Upper lobe of left lung (tissue), 6 donors: ENCODE measurements around the gene PHLDA3. TPM values are rescaled to one million over a fixed set of nuclear protein-coding genes. Genes with fewer than 3 reads are reported as not detected.

Experiments used
- ATAC-seq, 2 donors: fragments of 200-7000 bp; cut with Tn5 transposase; one replicate each; pipeline ENCODE4 v1.9.1; 2022; ENCODE audit warnings: mild to moderate bottlenecking in 2 of 2, moderate library complexity in 2 of 2; ENCODE audit not compliant: low FRiP score in 2 of 2
- DNase-seq, 2 donors: peaks; one replicate each; pipeline ENCODE4 v3.0.0-alpha.2; 2019 to 2020
- H3K27ac ChIP-seq, 4 donors: fragments of 200-600 bp; sonication (generic); one replicate each; pipeline ENCODE4 v1.5.1; 2016 to 2019
- H3K27me3 ChIP-seq, 4 donors: fragments of 200-600 bp; sonication (generic); one replicate each; pipeline ENCODE4 v1.5.1; 2017 to 2019
- H3K36me3 ChIP-seq, 4 donors: fragments of 200-600 bp; sonication (generic); one replicate each; pipeline ENCODE4 v1.5.1; 2016 to 2019
- H3K4me1 ChIP-seq, 4 donors: fragments of 200-600 bp; sonication (generic); one replicate each; pipeline ENCODE4 v1.5.1; 2018 to 2019
- H3K4me3 ChIP-seq, 4 donors: fragments of 200-600 bp; sonication (generic); one replicate each; pipeline ENCODE4 v1.5.1; 2017 to 2019; ENCODE audit warnings: mild to moderate bottlenecking in 2 of 4, moderate library complexity in 1 of 4
- H3K9me3 ChIP-seq, 4 donors: fragments of 200-600 bp; sonication (generic); one replicate each; pipeline ENCODE4 v1.5.1; 2018 to 2019
- CTCF ChIP-seq, 6 experiments: fragments of 450-650 bp in 4 of 6; fragments of 200-600 bp in 2 of 6; sonication (generic) in 2 of 6; IDR thresholded peaks; one replicate each; pipeline ENCODE4 v1.5.1; 2016 to 2019; ENCODE audit warnings: antibody characterized with exemption in 6 of 6
- EP300 ChIP-seq, 4 donors: sonication (generic); formaldehyde crosslinking; IDR thresholded peaks; one replicate each; pipeline ENCODE4 v1.5.1; 2017; ENCODE audit warnings: antibody characterized with exemption in 4 of 4, control low read depth in 2 of 4
- POLR2A ChIP-seq, 4 donors: fragments of 450-650 bp; IDR thresholded peaks; one replicate each; pipeline ENCODE4 v1.5.1; 2016 to 2017; ENCODE audit warnings: antibody characterized with exemption in 4 of 4, mild to moderate bottlenecking in 2 of 4
- POLR2AphosphoS5 ChIP-seq, 2 donors: sonication (generic); formaldehyde crosslinking; IDR thresholded peaks; one replicate each; pipeline ENCODE4 v1.5.1; 2017; ENCODE audit warnings: antibody characterized with exemption in 2 of 2
- WGBS, 2 donors: methylation state at CpG; one replicate each; pipeline ENCODE4 v1.1.5; 2017 to 2018; 5-methylcytosine and 5-hydroxymethylcytosine counted together
- total RNA-seq, 6 donors: library from RNA; depleted of rRNA in 4 of 6; stranded (reverse); fragments of >200 nt in 4 of 6; gene quantifications; one replicate each; pipeline versions ENCODE4 v1.1.0 to v1.2.1, GENCODE V29; 2016 to 2021
- donor health status: DM: no; HTN: no; CAD: no; lungs with moderate emphysema.
- donor health status: DM: no; HTN: yes; CAD: no; lungs with severe emphysema.

The PHLDA3 gene
- total RNA-seq, 6 donors from 2014 or later: 45.1 to 211 (median 88.1) TPM

DNA sequence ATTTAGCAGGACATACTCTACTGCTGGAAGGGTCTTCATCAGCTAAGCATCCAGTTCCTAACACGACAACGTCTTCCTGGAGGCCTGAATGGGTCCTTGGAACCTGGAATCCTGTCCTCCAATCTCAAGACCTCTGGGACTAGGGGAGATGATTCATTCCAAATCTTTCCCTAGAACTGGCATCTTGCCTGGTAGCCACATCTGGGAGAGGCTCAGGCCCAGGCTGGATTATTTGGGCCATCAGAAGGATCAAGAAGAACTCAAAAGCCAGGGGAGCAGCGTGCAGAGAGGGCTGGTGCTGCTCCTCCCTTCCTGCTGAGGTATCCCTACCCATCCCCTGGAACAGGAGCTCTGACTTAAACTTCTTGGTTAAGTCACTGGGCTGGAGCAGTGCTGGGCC, 2.8 kb upstream of the PHLDA3 start:
- H3K9me3 ChIP-seq: no peaks in the 10 kb centered on the region
- peaks cover 15 to 36% (median 20%) of the 10 kb centered on the region in 4 donors for H3K4me1 ChIP-seq
- TF ChIP-seq POLR2AphosphoS5 (IDR thresholded peaks at IDR 0.05) (no peak), POLR2A (IDR thresholded peaks at IDR 0.05) (no peak), EP300 (IDR thresholded peaks at IDR 0.05) (no peak), CTCF (IDR thresholded peaks at IDR 0.05) (no peak)
- ATAC-seq (peak in 1 of 2 donors; percentile 15), DNase-seq (no peak)
- peaks cover 0 to 7% (median 0%) of the 10 kb centered on the region in 4 donors for H3K27me3 ChIP-seq
- H3K4me3 ChIP-seq: no peak overlapping the region
- no peak overlapping the region for H3K27ac ChIP-seq
- 87 to 88% methylated on average over 3 of the region's 3 CpGs for WGBS, 2 donors
- H3K36me3 ChIP-seq: no peaks in the 10 kb centered on the region

DNA sequence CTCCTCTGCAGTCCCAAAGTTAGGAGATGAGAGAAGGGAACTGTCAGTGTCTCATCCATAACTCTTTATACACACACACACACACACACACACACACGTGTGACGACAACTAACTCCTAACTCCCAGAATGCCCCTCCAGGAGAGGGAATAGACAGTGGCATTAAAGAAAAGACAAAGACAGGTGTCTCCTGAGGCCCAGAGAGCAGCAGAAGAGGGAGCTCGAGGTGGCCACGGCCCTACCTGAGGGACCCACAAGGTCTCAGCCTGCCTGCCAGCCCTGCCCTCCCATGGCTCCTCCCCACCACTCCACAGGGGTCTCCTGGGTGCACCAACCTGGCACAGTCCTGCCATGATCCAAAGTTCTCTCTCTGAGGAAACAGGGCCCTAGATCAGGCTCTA, 1.6 kb upstream of the PHLDA3 start:
- TF ChIP-seq POLR2A (IDR thresholded peaks at IDR 0.05) (no peak), EP300 (IDR thresholded peaks at IDR 0.05) (no peak), POLR2AphosphoS5 (IDR thresholded peaks at IDR 0.05) (no peak), CTCF (IDR thresholded peaks at IDR 0.05) (no peak)
- Histone ChIP-seq H3K4me1 (peaks cover 21 to 42% (median 27%) of the 10 kb centered on the region in 4 donors), H3K36me3 (peaks cover 0 to 6% (median 4%) of the 10 kb centered on the region in 4 donors), H3K27ac (no peak overlapping the region), H3K4me3 (no peak overlapping the region), H3K9me3 (no peaks in the 10 kb centered on the region), H3K27me3 (peaks cover 0 to 7% (median 0%) of the 10 kb centered on the region in 4 donors)
- DNase-seq: no peak
- WGBS, 2 donors: 60 to 90% methylated on average over 4 of the region's 4 CpGs
- no peak for ATAC-seq

DNA sequence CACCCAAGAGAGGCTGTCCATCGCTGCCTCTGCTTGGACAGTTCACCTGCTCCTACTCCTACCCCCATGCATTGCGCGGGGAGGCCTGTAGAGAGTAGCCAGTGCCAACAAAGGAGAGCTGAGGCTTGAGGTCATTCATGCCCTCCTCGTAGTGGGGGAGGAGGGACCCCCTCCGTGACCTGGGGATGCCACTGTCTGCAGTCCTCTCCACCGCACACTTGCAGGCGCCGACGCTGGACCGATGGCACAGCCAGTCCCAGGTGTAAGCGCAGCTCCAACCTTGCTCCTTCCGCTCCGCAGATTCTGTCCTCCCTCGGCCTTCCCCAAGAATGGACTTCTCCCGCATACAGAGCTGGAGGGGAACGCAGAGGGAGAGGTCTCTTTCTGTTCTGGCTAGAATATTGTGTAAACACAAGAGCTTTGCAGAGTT, 672 bp upstream of the PHLDA3 start:
- peak overlapping the region in 3 of 4 donors; percentile 88 to 91 (median 91) for H3K27ac ChIP-seq

GRCh38 chr1:201468501-201468843, 516 bp downstream of the PHLDA3 start:
- Histone ChIP-seq H3K27ac (peak overlapping the region; percentile 84 to 91 (median 90)), H3K4me3 (peak overlapping the region; percentile 63 to 95 (median 82)), H3K9me3 (no peaks in the 10 kb centered on the region), H3K27me3 (peaks cover 0 to 7% (median 0%) of the 10 kb centered on the region in 4 donors), H3K36me3 (peaks cover 0 to 19% (median 13%) of the 10 kb centered on the region in 4 donors), H3K4me1 (peaks cover 21 to 43% (median 27%) of the 10 kb centered on the region in 4 donors)
- TF ChIP-seq POLR2A (IDR thresholded peaks at IDR 0.05): no peak
- TF ChIP-seq CTCF (IDR thresholded peaks at IDR 0.05): no peak
- no peak for TF ChIP-seq POLR2AphosphoS5 (IDR thresholded peaks at IDR 0.05)
- no peak for TF ChIP-seq EP300 (IDR thresholded peaks at IDR 0.05)
- 1% methylated on average over 16 of the region's 44 CpGs; no CpG with 5 or more reads in 1 of the 2 donors for WGBS, 2 donors
- ATAC-seq (peak in 1 of 2 donors; percentile 44), DNase-seq (peak; percentile 31 to 90)

More for the DNA sequence above, 672 bp upstream of the PHLDA3 start:
- DNase-seq: no peak
- no peak for TF ChIP-seq POLR2AphosphoS5 (IDR thresholded peaks at IDR 0.05)
- TF ChIP-seq EP300 (IDR thresholded peaks at IDR 0.05): no peak
- TF ChIP-seq POLR2A (IDR thresholded peaks at IDR 0.05): no peak
- no peak for TF ChIP-seq CTCF (IDR thresholded peaks at IDR 0.05)
- ATAC-seq: no peak
- Histone ChIP-seq H3K9me3 (no peaks in the 10 kb centered on the region), H3K27me3 (peaks cover 0 to 7% (median 0%) of the 10 kb centered on the region in 4 donors), H3K36me3 (peaks cover 0 to 13% (median 10%) of the 10 kb centered on the region in 4 donors), H3K4me1 (peaks cover 21 to 42% (median 27%) of the 10 kb centered on the region in 4 donors), H3K4me3 (peak overlapping the region in 3 of 4 donors; percentile 79 to 95 (median 84))
- 52 to 66% methylated on average over 13 to 16 of the region's 16 CpGs for WGBS, 2 donors

DNA sequence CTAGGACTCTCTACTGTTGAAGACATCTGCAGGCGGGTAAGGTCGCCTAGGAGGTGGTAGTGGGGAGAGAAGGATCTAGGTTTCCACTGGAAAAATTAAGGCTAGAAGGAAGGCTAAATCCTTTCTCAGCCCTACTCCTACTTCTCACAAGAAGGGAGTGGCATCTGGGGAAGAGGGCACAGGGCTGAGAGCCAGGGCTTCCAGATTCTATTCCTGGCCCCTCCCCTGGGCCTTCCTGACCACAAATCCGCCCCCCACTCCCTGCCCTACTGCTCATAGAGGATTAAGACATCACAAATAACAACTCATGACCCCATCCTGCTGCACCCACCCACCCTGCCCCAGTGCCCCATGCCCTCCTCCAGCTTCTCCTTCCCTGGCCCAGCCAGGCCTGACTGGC, 2.5 kb downstream of the PHLDA3 start:
- H3K27me3 ChIP-seq: peaks cover 0 to 7% (median 0%) of the 10 kb centered on the region in 4 donors
- H3K27ac ChIP-seq: peak overlapping the region; percentile 15 to 91 (median 90)
- H3K9me3 ChIP-seq: no peaks in the 10 kb centered on the region
- H3K36me3 ChIP-seq: peaks cover 0 to 19% (median 13%) of the 10 kb centered on the region in 4 donors
- 68 to 76% methylated on average over 3 of the region's 3 CpGs for WGBS, 2 donors
- peak overlapping the region in 3 of 4 donors; percentile 79 to 95 (median 84) for H3K4me3 ChIP-seq
- TF ChIP-seq CTCF (IDR thresholded peaks at IDR 0.05): no peak
- TF ChIP-seq POLR2AphosphoS5 (IDR thresholded peaks at IDR 0.05): peak in 1 of 2 donors; percentile 13
- TF ChIP-seq EP300 (IDR thresholded peaks at IDR 0.05): no peak
- peak in 1 of 4 donors; percentile 10 for TF ChIP-seq POLR2A (IDR thresholded peaks at IDR 0.05)
- ATAC-seq: no peak
- peak in 1 of 2 donors; percentile 68 for DNase-seq
- H3K4me1 ChIP-seq: peaks cover 38 to 63% (median 42%) of the 10 kb centered on the region in 4 donors
